ENCODE measurements around the gene KAZN. TPM values are rescaled to one million over a fixed set of nuclear protein-coding genes. Genes with fewer than 3 reads are reported as not detected.

KAZN gene
- total and polyA plus RNA-seq, 4 donors = 7.6 to 18.8 (median 11.2) TPM

- peaks cover 0 to 5% (median 0%) of the 10 kb centered on the region in 5 donors for H3K4me1 ChIP-seq (ENCODE audit: control insufficient read depth in 5 of 5, insufficient read depth in 5 of 5, low read length in 5 of 5)
- DNase-seq (no peak), ATAC-seq (ENCODE audit: insufficient read depth, low FRiP score) (no peak)
- H3K27me3 ChIP-seq (ENCODE audit: control insufficient read depth in 3 of 3, insufficient read depth in 3 of 3, low read length in 2 of 3) = no peaks in the 10 kb centered on the region
- H3K9me3 ChIP-seq (ENCODE audit: control insufficient read depth in 4 of 4, insufficient read depth in 3 of 4, low read length in 3 of 4) = no peaks in the 10 kb centered on the region
- no peak for TF ChIP-seq CTCF (IDR thresholded peaks at IDR 0.05; ENCODE audit: control extremely low read depth, extremely low read depth)
- 92 to 97% methylated on average over 7 of the region's 7 CpGs for WGBS, 2 donors
- H3K9ac ChIP-seq (ENCODE audit: insufficient read depth in 1 of 2, low read length in 2 of 2) = no peak overlapping the region
- H3K36me3 ChIP-seq (ENCODE audit: control insufficient read depth in 4 of 4, insufficient read depth in 4 of 4, low read length in 4 of 4) = no peaks in the 10 kb centered on the region
- no peak overlapping the region for H3K27ac ChIP-seq (ENCODE audit: low read depth in 1 of 2, low read length in 1 of 2)
- H3K4me3 ChIP-seq = no peak overlapping the region
Observed at GRCh38 chr1:15028616-15029015, 430.1 kb downstream of the KAZN start.

- DNase-seq (no peak), ATAC-seq (ENCODE audit: insufficient read depth, low FRiP score) (no peak)
- Histone ChIP-seq H3K9ac (ENCODE audit: insufficient read depth in 1 of 2, low read length in 2 of 2) (no peak overlapping the region), H3K27ac (ENCODE audit: low read depth in 1 of 2, low read length in 1 of 2) (no peak overlapping the region), H3K9me3 (ENCODE audit: control insufficient read depth in 4 of 4, insufficient read depth in 3 of 4, low read length in 3 of 4) (no peaks in the 10 kb centered on the region), H3K27me3 (ENCODE audit: control insufficient read depth in 3 of 3, insufficient read depth in 3 of 3, low read length in 2 of 3) (no peaks in the 10 kb centered on the region), H3K36me3 (ENCODE audit: control insufficient read depth in 4 of 4, insufficient read depth in 4 of 4, low read length in 4 of 4) (no peaks in the 10 kb centered on the region), H3K4me1 (ENCODE audit: control insufficient read depth in 5 of 5, insufficient read depth in 5 of 5, low read length in 5 of 5) (peaks cover 0 to 5% (median 0%) of the 10 kb centered on the region in 5 donors), H3K4me3 (no peak overlapping the region)
- 94 to 96% methylated on average over 6 of the region's 6 CpGs for WGBS, 2 donors
- TF ChIP-seq CTCF (IDR thresholded peaks at IDR 0.05; ENCODE audit: control extremely low read depth, extremely low read depth) = no peak
Observed at GRCh38 chr1:15029036-15029435, 430.6 kb downstream of the KAZN start.

- DNase-seq = no peak
- H3K4me1 ChIP-seq (ENCODE audit: control insufficient read depth in 5 of 5, insufficient read depth in 5 of 5, low read length in 5 of 5) = peaks cover 0 to 3% (median 0%) of the 10 kb centered on the region in 5 donors
Observed at GRCh38 chr1:15029786-15030185, 431.3 kb downstream of the KAZN start.

More at GRCh38 chr1:15029786-15030185, 431.3 kb downstream of the KAZN start:
- 91 to 92% methylated on average over 8 of the region's 8 CpGs for WGBS, 2 donors
- TF ChIP-seq CTCF (IDR thresholded peaks at IDR 0.05; ENCODE audit: control extremely low read depth, extremely low read depth) = no peak
- Histone ChIP-seq H3K36me3 (ENCODE audit: control insufficient read depth in 4 of 4, insufficient read depth in 4 of 4, low read length in 4 of 4) (peaks cover 0 to 2% (median 0%) of the 10 kb centered on the region in 4 donors), H3K27ac (ENCODE audit: low read depth in 1 of 2, low read length in 1 of 2) (no peak overlapping the region), H3K9ac (ENCODE audit: insufficient read depth in 1 of 2, low read length in 2 of 2) (no peak overlapping the region), H3K9me3 (ENCODE audit: control insufficient read depth in 4 of 4, insufficient read depth in 3 of 4, low read length in 3 of 4) (no peaks in the 10 kb centered on the region), H3K4me3 (no peak overlapping the region), H3K27me3 (ENCODE audit: control insufficient read depth in 3 of 3, insufficient read depth in 3 of 3, low read length in 2 of 3) (no peaks in the 10 kb centered on the region)
- no peak for ATAC-seq (ENCODE audit: insufficient read depth, low FRiP score)

All from lung (tissue), 12 donors.